ENCODE results near the gene PSMC6. TPM values are rescaled to one million over a fixed set of nuclear protein-coding genes. Genes with fewer than 3 reads are reported as not detected.

Gene PSMC6
- total RNA-seq = 127 and 181 TPM in 2 replicates

GRCh38 chr14:52706724-52707706 lies at the start of gene PSMC6:
Gene PSMC6 (plus strand): TSS chr14:52707200. CDS start chr14:52707220, 20 bp downstream.

GRCh38 chr14:52695481-52696091 lies 11.4 kb upstream of the PSMC6 start, which contains the start of gene ERO1A:
Gene ERO1A (minus strand): TSS chr14:52695558. CDS start chr14:52695481, 77 bp downstream.

GRCh38 chr14:52729925-52730708 lies 23.1 kb downstream of the PSMC6 start, which contains the start of gene STYX:
Gene STYX (plus strand): TSS chr14:52730166. CDS start chr14:52730475, 309 bp downstream.

Other genes with a start within 250 kb of the PSMC6 start
- 3.3 and 5.2 TPM in 2 replicates for gene TXNDC16, start 154.7 kb upstream of the PSMC6 start, total RNA-seq
- gene GPR137C, start 154.4 kb upstream of the PSMC6 start, total RNA-seq = 0.37 and 0.44 TPM in 2 replicates
- 116 and 120 TPM in 2 replicates for gene ERO1A, start 11.6 kb upstream of the PSMC6 start, total RNA-seq
- 16.6 and 17.5 TPM in 2 replicates for gene STYX, start 23.0 kb downstream of the PSMC6 start, total RNA-seq
- gene GNPNAT1, start 84.4 kb downstream of the PSMC6 start, total RNA-seq = 36.0 and 43.5 TPM in 2 replicates
- 107 and 157 TPM in 2 replicates for gene FERMT2, start 243.8 kb downstream of the PSMC6 start, total RNA-seq